Loucy (cell line): Measurements from ENCODE around the gene SPATA20.

ENCODE experiments used
- H2AFZ ChIP-seq: fragments of 200-600 bp; sonication (generic); 2 replicates; pipeline ENCODE4 v1.6.0; 2016; ENCODE audit warnings: antibody characterized with exemption, mild to moderate bottlenecking, low read length, moderate library complexity
- H3F3A ChIP-seq: fragments of 200-600 bp; 2 replicates; pipeline ENCODE4 v1.6.0; 2016; ENCODE audit warnings: antibody characterized with exemption, low read depth, mild to moderate bottlenecking
- H3K27me3 ChIP-seq: fragments of 200-600 bp; sonication (generic); 2 replicates; pipeline ENCODE4 v1.6.1; 2014; ENCODE audit warnings: low read length, mild to moderate bottlenecking; ENCODE audit not compliant: insufficient read depth, poor library complexity, severe bottlenecking
- H3K36me3 ChIP-seq: fragments of 200-600 bp; sonication (generic); 2 replicates; pipeline ENCODE4 v1.6.1; 2016; ENCODE audit warnings: low read length; ENCODE audit not compliant: insufficient read depth
- H3K4me1 ChIP-seq: fragments of 200-600 bp; sonication (generic); 2 replicates; pipeline ENCODE4 v1.5.1; 2014; ENCODE audit warnings: low read length, mild to moderate bottlenecking; ENCODE audit not compliant: insufficient read depth, poor library complexity, severe bottlenecking
- H3K4me2 ChIP-seq: fragments of 200-600 bp; sonication (generic); 2 replicates; pipeline ENCODE4 v1.6.0; 2014; ENCODE audit warnings: antibody characterized with exemption, low read length, low read depth, mild to moderate bottlenecking; ENCODE audit not compliant: poor library complexity, severe bottlenecking
- H3K4me3 ChIP-seq: fragments of 200-600 bp; sonication (generic); 2 replicates; pipeline ENCODE4 v1.5.1; 2014; ENCODE audit warnings: low read length, mild to moderate bottlenecking, mixed read lengths; ENCODE audit not compliant: poor library complexity, severe bottlenecking
- H3K79me2 ChIP-seq: fragments of 200-600 bp; sonication (generic); 2 replicates; pipeline ENCODE4 v1.6.1; 2014; ENCODE audit warnings: low read length; ENCODE audit not compliant: insufficient read depth
- H3K9ac ChIP-seq: fragments of 200-600 bp; sonication (generic); 2 replicates; pipeline ENCODE4 v1.6.0; 2014; ENCODE audit warnings: mild to moderate bottlenecking, low read depth, low read length, moderate library complexity; ENCODE audit not compliant: poor library complexity, severe bottlenecking
- H3K9me2 ChIP-seq: fragments of 200-600 bp; sonication (generic); replicated peaks from 2 replicates; pipeline ENCODE4 v1.6.1; 2016; ENCODE audit warnings: low read depth, low read length, mixed read lengths
- H3K9me3 ChIP-seq: fragments of 200-600 bp; sonication (generic); 2 replicates; pipeline ENCODE4 v1.6.1; 2014; ENCODE audit warnings: mild to moderate bottlenecking, antibody characterized with exemption, low read length, low read depth; ENCODE audit not compliant: insufficient read depth
- H4K20me1 ChIP-seq: fragments of 200-600 bp; sonication (generic); 2 replicates; pipeline ENCODE4 v1.6.0; 2014; ENCODE audit warnings: antibody characterized with exemption, low read length, mild to moderate bottlenecking; ENCODE audit not compliant: insufficient read depth, poor library complexity, severe bottlenecking
- CTCF ChIP-seq: fragments of 200-600 bp; sonication (generic); conservative IDR thresholded peaks from 2 replicates; pipeline ENCODE4 v1.5.1; 2014; ENCODE audit warnings: mild to moderate bottlenecking, antibody characterized with exemption, low read length
- EZH2phosphoT487 ChIP-seq: fragments of 200-600 bp; IDR thresholded peaks from 2 replicates; pipeline ENCODE4 v1.6.1; 2018; ENCODE audit warnings: antibody characterized with exemption, mild to moderate bottlenecking, moderate library complexity, borderline replicate concordance

The SPATA20 gene

GRCh38 chr17:50508573-50509460 is 38.2 kb upstream of the SPATA20 start:
- peak overlapping the region; percentile 73 for H3K4me2 ChIP-seq
- H3F3A ChIP-seq = no peaks in the 10 kb centered on the region
- H3K4me3 ChIP-seq = peak overlapping the region; percentile 75
- H3K9ac ChIP-seq = peak overlapping the region; percentile 59
- H3K9me3 ChIP-seq = no peaks in the 10 kb centered on the region
- no peaks in the 10 kb centered on the region for H3K36me3 ChIP-seq
- H2AFZ ChIP-seq = peak overlapping the region; percentile 94
- H3K27me3 ChIP-seq = no peaks in the 10 kb centered on the region
- TF ChIP-seq CTCF (no peak), EZH2phosphoT487 (no peak)
- no peaks in the 10 kb centered on the region for H3K79me2 ChIP-seq
- no peaks in the 10 kb centered on the region for H3K9me2 ChIP-seq
- peaks cover 5% of the 10 kb centered on the region for H3K4me1 ChIP-seq
- no peaks in the 10 kb centered on the region for H4K20me1 ChIP-seq

- no peak overlapping the region for H3K9ac ChIP-seq
- H3K4me2 ChIP-seq = no peak overlapping the region
Observed at GRCh38 chr17:50511058-50511457, 35.9 kb upstream of the SPATA20 start.

GRCh38 chr17:50513495-50513894 is 33.5 kb upstream of the SPATA20 start:
- Histone ChIP-seq H3K79me2 (no peaks in the 10 kb centered on the region), H3F3A (no peaks in the 10 kb centered on the region), H3K9ac (no peak overlapping the region), H3K4me2 (no peak overlapping the region), H4K20me1 (no peaks in the 10 kb centered on the region), H3K4me3 (no peak overlapping the region), H3K4me1 (no peaks in the 10 kb centered on the region), H3K9me2 (no peaks in the 10 kb centered on the region), H3K9me3 (no peaks in the 10 kb centered on the region), H2AFZ (no peak overlapping the region), H3K27me3 (no peaks in the 10 kb centered on the region), H3K36me3 (no peaks in the 10 kb centered on the region)
- TF ChIP-seq EZH2phosphoT487 (no peak), CTCF (no peak)

More at GRCh38 chr17:50511058-50511457, 35.9 kb upstream of the SPATA20 start:
- H3K4me1 ChIP-seq = peaks cover 5% of the 10 kb centered on the region
- H3K36me3 ChIP-seq = no peaks in the 10 kb centered on the region
- no peaks in the 10 kb centered on the region for H3K79me2 ChIP-seq
- no peak overlapping the region for H2AFZ ChIP-seq
- H3K9me3 ChIP-seq = no peaks in the 10 kb centered on the region
- no peaks in the 10 kb centered on the region for H4K20me1 ChIP-seq
- H3K27me3 ChIP-seq = no peaks in the 10 kb centered on the region
- H3K4me3 ChIP-seq = no peak overlapping the region
- TF ChIP-seq CTCF (no peak), EZH2phosphoT487 (no peak)
- no peaks in the 10 kb centered on the region for H3K9me2 ChIP-seq
- no peaks in the 10 kb centered on the region for H3F3A ChIP-seq
